Epithelial cell of proximal tubule (primary cell): ENCODE data around the gene DCBLD2. TPM values are rescaled to one million over a fixed set of nuclear protein-coding genes. Genes with fewer than 3 reads are reported as not detected.
A peak's percentile ranks its signal among the peaks of the same experiment; 100 is the strongest.
"Not testable (repeated sequence)": the region's sequence is repeated elsewhere in the genome, so short reads cannot be mapped to it uniquely, and the experiment has no call there.

Experiments used
- DNase-seq: peaks from one replicate; pipeline ENCODE4 v3.0.0-alpha.2; 2011; ENCODE audit warnings: low read depth
- H3K4me3 ChIP-seq: 2 replicates; pipeline ENCODE4 v1.5.1; 2011; ENCODE audit warnings: low read depth, mild to moderate bottlenecking, low read length
- total RNA-seq: library from RNA; depleted of rRNA; stranded (reverse); fragments of >200 nt; gene quantifications from 2 replicates; pipeline ENCODE4 v1.2.3, GENCODE V29; 2015
- TF ChIP-seq, protein P1 (sequence below): conservative IDR thresholded peaks from 2 replicates; pipeline ENCODE4 v1.5.1; 2012; ENCODE audit warnings: low read depth, mild to moderate bottlenecking, low read length

DCBLD2 gene
- total RNA-seq, 1 donor from 2014 or later, result 846 TPM

DNA sequence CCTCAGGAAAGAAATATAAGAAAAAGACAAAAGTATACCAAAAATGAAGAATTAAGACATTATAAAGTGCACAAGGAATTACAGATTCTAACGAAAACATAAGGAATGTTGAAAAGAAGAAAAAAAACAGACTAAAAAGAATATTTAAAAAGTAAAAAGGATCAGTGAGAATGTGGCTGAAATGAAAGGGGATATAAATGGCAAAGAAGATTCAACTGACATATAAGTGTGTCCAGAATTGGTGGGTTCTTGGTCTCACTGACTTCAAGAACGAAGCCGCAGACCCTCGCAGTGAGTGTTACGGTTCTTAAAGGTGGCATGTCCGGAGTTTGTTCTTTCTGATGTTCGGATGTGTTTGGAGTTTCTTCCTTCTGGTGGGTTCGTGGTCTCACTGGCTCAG is 44.8 kb downstream of the DCBLD2 start:
- H3K4me3 ChIP-seq, result no peak overlapping the region
- no peak for DNase-seq
- TF ChIP-seq, protein P1, sequence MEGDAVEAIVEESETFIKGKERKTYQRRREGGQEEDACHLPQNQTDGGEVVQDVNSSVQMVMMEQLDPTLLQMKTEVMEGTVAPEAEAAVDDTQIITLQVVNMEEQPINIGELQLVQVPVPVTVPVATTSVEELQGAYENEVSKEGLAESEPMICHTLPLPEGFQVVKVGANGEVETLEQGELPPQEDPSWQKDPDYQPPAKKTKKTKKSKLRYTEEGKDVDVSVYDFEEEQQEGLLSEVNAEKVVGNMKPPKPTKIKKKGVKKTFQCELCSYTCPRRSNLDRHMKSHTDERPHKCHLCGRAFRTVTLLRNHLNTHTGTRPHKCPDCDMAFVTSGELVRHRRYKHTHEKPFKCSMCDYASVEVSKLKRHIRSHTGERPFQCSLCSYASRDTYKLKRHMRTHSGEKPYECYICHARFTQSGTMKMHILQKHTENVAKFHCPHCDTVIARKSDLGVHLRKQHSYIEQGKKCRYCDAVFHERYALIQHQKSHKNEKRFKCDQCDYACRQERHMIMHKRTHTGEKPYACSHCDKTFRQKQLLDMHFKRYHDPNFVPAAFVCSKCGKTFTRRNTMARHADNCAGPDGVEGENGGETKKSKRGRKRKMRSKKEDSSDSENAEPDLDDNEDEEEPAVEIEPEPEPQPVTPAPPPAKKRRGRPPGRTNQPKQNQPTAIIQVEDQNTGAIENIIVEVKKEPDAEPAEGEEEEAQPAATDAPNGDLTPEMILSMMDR, result no peak

- peak; percentile 26 for DNase-seq
- TF ChIP-seq, protein P1, result no peak
- no peak overlapping the region for H3K4me3 ChIP-seq
Observed at GRCh38 chr3:98855806-98856400, 45.6 kb downstream of the DCBLD2 start.

GRCh38 chr3:98848108-98848507 is 53.4 kb downstream of the DCBLD2 start:
- TF ChIP-seq, protein P1, result no peak
- no peak for DNase-seq
- H3K4me3 ChIP-seq, result no peak overlapping the region

DNA sequence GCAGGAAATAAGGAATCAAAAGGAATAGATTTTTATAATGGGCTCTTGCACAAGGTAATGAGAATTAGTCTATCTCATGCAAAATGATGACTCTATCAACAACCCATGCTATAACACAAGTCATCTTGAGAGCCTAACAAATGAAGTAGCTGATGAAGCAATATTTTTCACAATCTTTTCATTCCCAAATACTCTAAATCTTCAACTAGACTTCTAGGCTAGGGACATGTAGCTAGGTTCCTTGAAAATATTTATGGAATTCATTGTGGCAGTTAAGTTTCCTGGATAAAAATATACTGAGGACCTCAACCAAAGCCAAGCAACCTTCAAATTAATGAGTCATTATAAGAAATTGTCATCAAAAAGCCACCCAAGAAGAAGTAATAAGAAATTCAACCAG is 55.4 kb downstream of the DCBLD2 start:
- TF ChIP-seq, protein P1, result no peak
- no peak for DNase-seq

GRCh38 chr3:98843266-98843959 is 58.1 kb downstream of the DCBLD2 start:
- TF ChIP-seq, protein P1, result no peak
- no peak overlapping the region for H3K4me3 ChIP-seq
- no peak for DNase-seq

More for the DNA sequence above, 55.4 kb downstream of the DCBLD2 start:
- no peak overlapping the region for H3K4me3 ChIP-seq

GRCh38 chr3:98839846-98840245 is 61.6 kb downstream of the DCBLD2 start:
- no peak overlapping the region for H3K4me3 ChIP-seq
- TF ChIP-seq, protein P1, result no peak
- DNase-seq, result no peak

- not testable (repeated sequence) for H3K4me3 ChIP-seq, DNase-seq
Observed at GRCh38 chr3:98831060-98831459, 70.4 kb downstream of the DCBLD2 start.
